Activated CD4-positive, alpha-beta T cell treated with anti-CD3 and anti-CD28 coated beads for 36 hours (primary cell): Measurements from ENCODE around the gene PC. TPM values are rescaled to one million over a fixed set of nuclear protein-coding genes. Genes with fewer than 3 reads are reported as not detected.

Experiments used
- ATAC-seq: fragments of 200-7000 bp; cut with Tn5 transposase; one replicate; pipeline ENCODE4 v1.10.0; 2021; ENCODE audit warnings: mild to moderate bottlenecking, moderate library complexity
- CTCF ChIA-PET: fragments of 350-600 bp; sonication (Branson Sonifier 250); formaldehyde crosslinking; loops from one replicate; lab custom pipeline; 2021; ENCODE audit warnings: antibody characterized with exemption; lab: Charles Lee
- POLR2A ChIA-PET: fragments of 350-600 bp; sonication (Branson Sonifier 250); formaldehyde crosslinking; loops from one replicate; lab custom pipeline; 2021; ENCODE audit warnings: antibody characterized with exemption, inconsistent platforms; lab: Charles Lee
- DNase-seq: peaks from one replicate; pipeline ENCODE4 v3.0.0-alpha.2; 2020
- H3K27ac Mint-ChIP-seq: one replicate; pipeline ENCODE4 v1.8.0; 2021; ENCODE audit warnings: mixed read lengths
- H3K27me3 Mint-ChIP-seq: one replicate; pipeline ENCODE4 v1.8.0; 2021; ENCODE audit warnings: mixed read lengths
- H3K36me3 Mint-ChIP-seq: one replicate; pipeline ENCODE4 v1.8.0; 2021; ENCODE audit warnings: low read depth, mixed read lengths
- H3K4me1 Mint-ChIP-seq: one replicate; pipeline ENCODE4 v1.8.0; 2021; ENCODE audit warnings: mixed read lengths
- H3K4me3 Mint-ChIP-seq: one replicate; pipeline ENCODE4 v1.8.0; 2021; ENCODE audit warnings: mild to moderate bottlenecking, moderate library complexity, mixed read lengths
- H3K9me3 Mint-ChIP-seq: one replicate; pipeline ENCODE4 v1.8.0; 2021; ENCODE audit warnings: low read depth, mixed read lengths
- intact Hi-C, 2 experiments: fragments of 100-400 bp; cut with DNase I in 1 of 2; cut with micrococcal nuclease in 1 of 2; formaldehyde crosslinking; loops; one replicate each; pipeline versions ENCODE4 v1.14.2 to v1.15.1; 2022 to 2024; cut with DNase I, micrococcal nuclease
- total RNA-seq, 2 experiments: library from RNA; stranded (reverse); gene quantifications; one replicate each; pipeline ENCODE4 v1.2.3, GENCODE V29; 2021

PC gene
- total RNA-seq, 2 experiments from 2014 or later = 9.2 to 9.3 TPM

DNA sequence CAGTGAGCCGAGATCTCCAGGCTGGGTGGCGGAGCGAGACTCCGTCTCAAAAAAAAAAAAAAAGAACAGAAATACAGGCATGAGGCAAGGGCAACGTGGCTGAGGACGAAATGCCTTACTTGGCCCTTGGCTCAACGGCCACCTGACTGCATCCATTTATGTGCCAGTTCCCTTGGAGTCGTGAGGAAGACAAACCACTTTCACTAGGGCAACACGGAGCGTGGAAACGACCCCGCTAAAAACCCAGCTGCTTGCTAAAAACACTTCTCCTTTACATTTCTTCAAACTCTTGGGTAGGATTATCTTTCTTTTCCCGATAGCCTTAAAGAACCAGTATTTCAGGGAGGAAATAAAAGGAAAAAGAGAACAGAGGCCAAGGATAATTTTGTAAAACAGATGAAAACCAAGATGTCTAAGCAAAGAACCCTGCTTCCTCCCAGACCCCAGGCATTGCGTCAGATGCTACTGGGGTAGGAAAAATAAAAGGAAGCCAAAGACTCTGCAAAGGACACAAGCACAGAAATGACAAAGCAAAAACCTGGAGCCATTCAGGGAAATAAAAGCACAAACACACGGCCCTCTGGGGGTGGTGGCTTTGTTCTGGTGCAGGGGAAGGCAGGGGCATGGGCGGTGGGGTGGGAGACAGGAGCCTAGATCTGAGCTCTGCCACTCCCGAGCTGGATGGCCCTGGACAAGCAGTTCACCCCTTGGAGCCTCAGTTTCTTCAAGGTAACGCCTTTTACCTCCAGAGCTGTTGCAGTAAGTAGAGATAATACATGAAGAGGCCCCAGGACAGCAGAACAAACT is 37.0 kb downstream of the PC start:
- no peaks in the 10 kb centered on the region for H3K4me1 Mint-ChIP-seq
- no peaks in the 10 kb centered on the region for H3K36me3 Mint-ChIP-seq
- CTCF ChIA-PET = interaction anchor here (0.6 kb wide), 1 partner anchor 51 kb away, joined by 3 read pairs; no protein-coding TSS in a partner anchor
- ATAC-seq (no peak), DNase-seq (no peak)
- no peaks in the 10 kb centered on the region for H3K27me3 Mint-ChIP-seq
- intact Hi-C loops = no loop called here
- no peak overlapping the region for H3K4me3 Mint-ChIP-seq
- no peak overlapping the region for H3K27ac Mint-ChIP-seq
- POLR2A ChIA-PET = no interaction called here
- H3K9me3 Mint-ChIP-seq = no peaks in the 10 kb centered on the region

GRCh38 chr11:66919923-66920322 is 38.3 kb downstream of the PC start:
- ATAC-seq = no peak
- Mint-ChIP-seq H3K9me3 (no peaks in the 10 kb centered on the region), H3K27me3 (no peaks in the 10 kb centered on the region), H3K36me3 (no peaks in the 10 kb centered on the region), H3K4me1 (no peaks in the 10 kb centered on the region), H3K4me3 (no peak overlapping the region), H3K27ac (no peak overlapping the region)
- intact Hi-C loops = no loop called here
- CTCF ChIA-PET = interaction anchor here (0.7 kb wide), 1 partner anchor 99 kb away, joined by 4 read pairs; no protein-coding TSS in a partner anchor
- POLR2A ChIA-PET = no interaction called here
- no peak for DNase-seq

DNA sequence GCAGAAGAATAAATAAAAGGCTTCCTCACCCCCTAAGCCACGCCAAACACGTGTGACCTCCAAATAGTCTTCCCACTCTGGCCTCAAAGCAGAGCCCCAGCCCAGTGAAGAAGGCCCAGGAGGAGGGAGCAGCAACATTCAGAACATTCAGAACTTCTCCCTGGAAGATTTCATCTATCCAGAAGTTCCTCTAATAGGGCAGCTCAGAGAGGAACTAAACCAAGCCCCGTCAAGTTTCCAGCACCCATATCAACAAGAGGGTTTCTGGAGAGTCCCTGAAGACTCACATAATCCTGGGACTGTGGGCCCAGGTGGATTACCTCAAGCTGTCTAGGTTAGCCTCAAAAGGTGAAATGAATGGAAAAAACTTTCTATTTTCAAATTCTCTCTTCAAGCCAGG is 39.4 kb downstream of the PC start:
- DNase-seq (no peak), ATAC-seq (no peak)
- CTCF ChIA-PET = no interaction called here
- Mint-ChIP-seq H3K36me3 (no peaks in the 10 kb centered on the region), H3K9me3 (no peaks in the 10 kb centered on the region), H3K27ac (no peak overlapping the region), H3K4me1 (no peaks in the 10 kb centered on the region), H3K27me3 (no peaks in the 10 kb centered on the region), H3K4me3 (no peak overlapping the region)
- intact Hi-C loops = no loop called here
- POLR2A ChIA-PET = no interaction called here

DNA sequence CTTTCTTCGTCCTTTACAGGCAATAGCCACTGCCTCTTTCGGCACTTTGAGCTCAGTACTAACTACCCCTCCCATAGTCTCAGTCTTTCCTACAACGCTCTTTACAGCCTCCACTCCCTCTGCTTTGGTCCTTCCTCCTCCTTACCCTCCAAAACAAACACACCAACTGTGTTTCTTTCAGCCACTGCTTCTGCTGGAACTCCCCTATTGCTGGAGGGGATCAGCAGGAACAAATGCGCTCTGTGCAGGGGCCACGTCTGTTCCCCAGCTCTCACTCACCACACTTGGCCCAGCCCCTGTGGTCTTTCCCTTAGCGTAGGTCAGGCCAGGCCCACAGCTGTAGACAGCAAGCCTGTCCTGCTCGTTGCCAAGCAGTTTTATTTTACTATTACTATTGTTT is 42.3 kb downstream of the PC start:
- ChIA-PET CTCF (no interaction called here), POLR2A (no interaction called here)
- ATAC-seq (no peak), DNase-seq (no peak)
- Mint-ChIP-seq H3K4me3 (no peak overlapping the region), H3K27me3 (no peaks in the 10 kb centered on the region), H3K36me3 (no peaks in the 10 kb centered on the region), H3K4me1 (no peaks in the 10 kb centered on the region), H3K27ac (no peak overlapping the region), H3K9me3 (no peaks in the 10 kb centered on the region)
- intact Hi-C loops = no loop called here

- no peaks in the 10 kb centered on the region for H3K36me3 Mint-ChIP-seq
- POLR2A ChIA-PET = no interaction called here
- no peaks in the 10 kb centered on the region for H3K27me3 Mint-ChIP-seq
- CTCF ChIA-PET = no interaction called here
- H3K9me3 Mint-ChIP-seq = no peaks in the 10 kb centered on the region
- no peak for ATAC-seq
- no peak for DNase-seq
- H3K4me1 Mint-ChIP-seq = no peaks in the 10 kb centered on the region
- no peak overlapping the region for H3K4me3 Mint-ChIP-seq
- H3K27ac Mint-ChIP-seq = no peak overlapping the region
- intact Hi-C loops = no loop called here
Measured at GRCh38 chr11:66915046-66915832, 42.9 kb downstream of the PC start.

DNA sequence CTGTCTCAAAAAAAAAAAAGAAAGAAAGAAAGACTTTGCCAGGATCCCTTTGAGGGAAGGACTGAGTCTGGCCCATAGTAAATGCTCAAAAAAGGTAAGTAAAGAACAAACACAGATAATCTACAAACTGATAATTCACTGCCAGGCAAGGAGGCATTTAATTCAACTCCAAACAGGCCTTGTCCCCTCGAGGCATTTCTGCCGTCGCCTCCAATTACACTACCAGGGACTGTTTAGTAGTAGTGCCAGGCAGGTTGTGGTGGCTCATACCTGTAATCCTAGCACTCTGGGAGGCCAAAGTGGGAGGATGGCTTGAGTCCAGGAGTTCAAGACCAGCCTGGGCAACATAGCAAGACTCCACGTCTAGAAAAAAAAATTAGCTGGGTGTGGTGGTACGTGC is 43.7 kb downstream of the PC start:
- ChIA-PET CTCF (no interaction called here), POLR2A (no interaction called here)
- no peaks in the 10 kb centered on the region for H3K36me3 Mint-ChIP-seq
- H3K4me1 Mint-ChIP-seq = no peaks in the 10 kb centered on the region
- no peak overlapping the region for H3K27ac Mint-ChIP-seq
- DNase-seq (no peak), ATAC-seq (no peak)
- H3K4me3 Mint-ChIP-seq = no peak overlapping the region
- H3K9me3 Mint-ChIP-seq = no peaks in the 10 kb centered on the region
- intact Hi-C loops = no loop called here
- H3K27me3 Mint-ChIP-seq = no peaks in the 10 kb centered on the region

GRCh38 chr11:66912911-66913310 is 45.3 kb downstream of the PC start:
- Mint-ChIP-seq H3K27ac (no peak overlapping the region), H3K4me1 (no peaks in the 10 kb centered on the region), H3K4me3 (no peak overlapping the region), H3K27me3 (no peaks in the 10 kb centered on the region), H3K36me3 (no peaks in the 10 kb centered on the region), H3K9me3 (no peaks in the 10 kb centered on the region)
- ATAC-seq = no peak
- intact Hi-C loops = no loop called here
- CTCF ChIA-PET = interaction anchor here (0.7 kb wide), 1 partner anchor 87 kb away, joined by 3 read pairs; no protein-coding TSS in a partner anchor
- no peak for DNase-seq
- POLR2A ChIA-PET = no interaction called here

DNA sequence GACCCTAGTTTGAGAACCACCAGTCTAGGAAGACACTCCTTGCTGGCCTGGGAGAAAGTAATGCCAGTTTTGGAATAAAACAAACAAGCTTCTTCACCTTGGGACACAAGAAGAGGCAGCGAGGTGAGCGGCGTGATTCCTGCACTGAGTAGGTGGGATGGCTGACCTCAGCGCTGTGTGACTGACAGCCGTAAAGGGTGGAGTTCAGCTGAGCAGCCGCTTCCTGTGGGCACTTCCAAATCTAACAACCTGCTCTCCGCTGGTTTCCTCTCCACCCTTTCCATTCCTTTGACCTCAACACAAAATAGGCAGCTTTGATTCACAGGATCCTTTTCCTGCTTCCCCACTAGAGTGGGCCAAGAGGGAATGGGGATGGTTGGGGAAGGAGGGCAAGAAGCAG is 45.8 kb downstream of the PC start:
- ChIA-PET POLR2A (no interaction called here), CTCF (interaction anchor here (0.6 to 0.7 kb wide), 2 partner anchors 17 to 751 kb away, joined by 3 to 4 read pairs; no protein-coding TSS in a partner anchor)
- Mint-ChIP-seq H3K36me3 (no peaks in the 10 kb centered on the region), H3K4me1 (no peaks in the 10 kb centered on the region), H3K27ac (no peak overlapping the region), H3K27me3 (no peaks in the 10 kb centered on the region), H3K9me3 (no peaks in the 10 kb centered on the region), H3K4me3 (no peak overlapping the region)
- intact Hi-C loops = no loop called here
- ATAC-seq = no peak
- DNase-seq = no peak

- POLR2A ChIA-PET = no interaction called here
- Mint-ChIP-seq H3K4me3 (no peak overlapping the region), H3K36me3 (no peaks in the 10 kb centered on the region), H3K4me1 (no peaks in the 10 kb centered on the region), H3K27me3 (no peaks in the 10 kb centered on the region), H3K9me3 (no peaks in the 10 kb centered on the region), H3K27ac (no peak overlapping the region)
- ATAC-seq (no peak), DNase-seq (no peak)
- intact Hi-C loops = no loop called here
- CTCF ChIA-PET = no interaction called here
Measured at GRCh38 chr11:66910669-66911068, 47.5 kb downstream of the PC start.

- H3K27me3 Mint-ChIP-seq = no peaks in the 10 kb centered on the region
- H3K27ac Mint-ChIP-seq = no peak overlapping the region
- no peak overlapping the region for H3K4me3 Mint-ChIP-seq
- intact Hi-C loops = no loop called here
- no peaks in the 10 kb centered on the region for H3K9me3 Mint-ChIP-seq
- ChIA-PET POLR2A (no interaction called here), CTCF (interaction anchor here (0.8 kb wide), 1 partner anchor 15 kb away, joined by 3 read pairs; no protein-coding TSS in a partner anchor)
- DNase-seq (no peak), ATAC-seq (no peak)
- no peaks in the 10 kb centered on the region for H3K4me1 Mint-ChIP-seq
- H3K36me3 Mint-ChIP-seq = no peaks in the 10 kb centered on the region
Measured at GRCh38 chr11:66910016-66910415, 48.2 kb downstream of the PC start.

GRCh38 chr11:66909181-66909580 is 49.0 kb downstream of the PC start:
- ATAC-seq (no peak), DNase-seq (no peak)
- intact Hi-C loops = no loop called here
- H3K9me3 Mint-ChIP-seq = no peaks in the 10 kb centered on the region
- no peaks in the 10 kb centered on the region for H3K4me1 Mint-ChIP-seq
- CTCF ChIA-PET = interaction anchor here (0.8 kb wide), 1 partner anchor 14 kb away, joined by 3 read pairs; no protein-coding TSS in a partner anchor
- H3K4me3 Mint-ChIP-seq = no peak overlapping the region
- POLR2A ChIA-PET = no interaction called here
- H3K27me3 Mint-ChIP-seq = no peaks in the 10 kb centered on the region
- no peaks in the 10 kb centered on the region for H3K36me3 Mint-ChIP-seq
- H3K27ac Mint-ChIP-seq = no peak overlapping the region
